Embryonic facial prominence (tissue), 1 donor: ENCODE results near the gene SLC26A8.
"Not testable (repeated sequence)": the region's sequence is repeated elsewhere in the genome, so short reads cannot be mapped to it uniquely, and the experiment has no call there.

Source experiments
- DNase-seq: peaks from one replicate; pipeline ENCODE4 v3.0.0-alpha.2; 2016; ENCODE audit errors: extremely low spot score

SLC26A8 gene

DNA sequence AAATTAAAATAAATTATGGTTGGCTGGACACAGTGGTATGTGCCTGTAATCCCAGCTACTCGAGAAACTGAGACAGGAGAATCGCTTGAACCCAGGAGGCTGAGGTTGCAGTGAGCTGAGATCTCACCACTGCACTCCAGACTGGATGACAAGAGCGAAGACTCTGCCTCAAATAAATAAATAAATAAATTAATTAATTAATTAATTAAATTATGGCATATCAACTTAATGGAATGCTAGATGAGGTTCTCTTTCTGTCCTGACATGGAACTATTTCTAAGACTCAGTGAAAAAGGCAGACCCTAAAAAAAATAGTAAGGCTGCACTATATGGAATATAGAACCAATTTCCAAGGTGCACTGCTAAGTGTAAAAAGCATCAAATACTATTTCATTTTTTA lies 108.4 kb downstream of the SLC26A8 start:
- no peak for DNase-seq

DNA sequence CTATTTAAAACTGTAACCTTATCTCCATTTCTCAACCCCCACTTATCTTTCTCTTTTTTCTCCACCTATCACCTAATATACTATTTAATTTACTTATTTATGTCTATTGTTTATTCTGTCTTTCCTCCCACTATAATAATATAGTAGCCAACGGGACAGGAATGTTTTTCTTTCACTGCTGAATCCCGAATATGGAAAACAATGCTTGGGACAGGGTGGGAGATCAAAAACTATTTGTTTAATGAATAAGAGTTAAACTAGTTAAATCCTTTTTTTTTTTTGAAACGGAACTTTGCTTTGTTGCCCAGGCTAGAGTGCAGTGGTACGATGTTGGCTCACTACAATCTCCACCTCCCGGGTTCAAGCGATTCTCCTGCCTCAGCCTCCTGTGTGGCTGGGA lies 109.9 kb downstream of the SLC26A8 start:
- DNase-seq = no peak

DNA sequence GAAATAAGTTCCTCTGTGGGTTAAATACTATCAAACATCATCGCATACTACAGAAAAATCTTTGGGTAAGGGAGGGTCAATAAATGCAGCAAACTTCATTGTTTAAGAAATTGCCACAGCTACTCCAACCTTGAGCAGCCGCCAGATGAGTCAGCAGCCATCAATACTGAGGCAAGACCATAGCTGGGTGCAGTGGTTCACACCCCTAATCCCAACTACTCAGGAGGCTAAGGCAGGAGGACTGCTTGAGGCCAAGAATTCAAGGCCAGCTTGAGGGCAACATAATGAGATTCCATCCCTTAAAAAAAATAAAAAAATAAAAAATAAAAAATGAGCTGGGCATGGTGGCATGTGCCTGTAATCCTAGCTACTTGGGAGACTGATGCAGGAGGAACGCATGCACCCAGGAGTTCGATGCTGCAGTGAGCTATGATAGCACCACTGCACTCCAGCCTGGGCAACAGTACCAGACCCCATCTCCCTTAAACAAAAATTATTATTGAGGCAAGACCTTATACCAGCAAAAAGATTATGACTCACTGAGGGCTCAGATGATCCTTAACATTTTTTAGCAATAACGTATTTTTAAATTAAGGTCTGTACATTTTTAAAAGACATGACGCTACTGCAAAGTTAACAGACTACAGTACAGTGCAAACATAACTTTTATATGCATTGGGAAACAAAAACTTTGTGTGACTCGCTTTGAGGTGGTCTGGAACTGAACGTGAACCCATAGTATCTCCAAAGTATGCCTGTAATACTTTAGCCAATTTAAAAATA lies 112.4 kb downstream of the SLC26A8 start:
- no peak for DNase-seq

DNA sequence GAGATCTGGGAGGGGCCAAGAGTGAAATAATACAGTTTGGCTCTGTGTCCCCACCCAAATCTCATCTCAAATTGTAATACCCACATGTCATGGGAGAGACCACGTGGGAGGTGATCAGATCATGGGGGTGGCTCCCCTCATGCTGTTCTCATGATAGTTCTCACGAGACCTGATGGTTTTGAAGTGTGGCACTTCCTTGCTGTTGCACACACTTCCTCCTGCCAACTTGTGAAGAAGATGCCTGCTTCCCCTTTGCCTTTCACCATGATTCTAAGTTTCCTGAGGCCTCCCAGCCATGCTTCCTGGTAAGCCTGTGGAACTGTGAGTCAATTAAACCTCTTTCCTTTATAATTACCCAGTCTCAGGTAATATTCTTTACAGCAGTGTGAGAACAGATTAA lies 114.9 kb downstream of the SLC26A8 start:
- not testable (repeated sequence) for DNase-seq

DNA sequence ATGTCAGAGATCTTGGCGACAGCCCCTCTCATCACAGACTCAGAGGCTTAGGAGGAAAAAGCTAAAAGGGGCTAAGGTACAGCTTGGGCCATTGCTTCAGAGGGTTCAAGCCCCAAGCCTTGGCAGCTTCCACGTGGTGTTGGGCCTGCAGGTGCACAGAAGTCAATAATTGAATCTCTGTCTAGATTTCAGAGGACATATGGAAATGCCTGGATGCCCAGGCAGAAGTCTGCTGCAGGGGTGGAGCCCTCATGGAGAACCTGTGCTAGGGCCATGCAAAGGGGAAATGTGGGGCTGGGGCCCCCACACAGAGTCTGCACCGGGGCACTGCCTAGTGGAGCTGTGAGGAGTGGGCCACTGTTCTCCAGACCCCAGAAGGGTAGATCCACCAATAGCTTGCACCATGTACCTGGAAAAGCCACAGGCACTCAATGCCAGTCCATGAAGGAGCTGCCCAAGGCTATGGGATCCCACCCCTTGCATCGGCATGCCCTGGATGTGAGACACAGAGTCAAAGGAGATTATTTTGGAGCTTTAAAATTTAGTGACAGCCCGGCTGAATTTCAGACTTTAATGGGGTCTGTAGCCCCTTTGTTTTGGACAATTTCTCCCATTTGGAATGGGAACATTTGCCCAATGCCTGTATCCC lies 115.6 kb downstream of the SLC26A8 start:
- DNase-seq = not testable (repeated sequence)

DNA sequence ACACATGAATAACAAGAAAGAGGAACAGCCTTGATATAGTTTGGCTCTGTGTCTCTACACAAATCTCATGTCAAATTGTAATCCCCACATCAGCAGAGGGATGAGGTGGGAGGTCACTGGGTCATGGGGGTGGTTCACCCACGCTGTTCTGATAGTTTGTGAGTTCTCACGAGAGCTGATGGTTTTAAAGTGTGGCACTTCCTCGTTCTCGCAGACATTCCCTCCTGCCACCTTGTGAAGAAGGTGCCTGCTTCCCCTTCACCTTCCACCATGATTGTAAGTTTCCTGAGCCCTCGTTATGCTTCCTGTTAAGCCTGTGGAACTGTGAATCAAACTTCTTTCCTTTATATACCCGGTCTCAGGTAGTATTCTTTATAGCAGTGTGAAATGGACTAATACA lies 116.7 kb downstream of the SLC26A8 start:
- no peak for DNase-seq

DNA sequence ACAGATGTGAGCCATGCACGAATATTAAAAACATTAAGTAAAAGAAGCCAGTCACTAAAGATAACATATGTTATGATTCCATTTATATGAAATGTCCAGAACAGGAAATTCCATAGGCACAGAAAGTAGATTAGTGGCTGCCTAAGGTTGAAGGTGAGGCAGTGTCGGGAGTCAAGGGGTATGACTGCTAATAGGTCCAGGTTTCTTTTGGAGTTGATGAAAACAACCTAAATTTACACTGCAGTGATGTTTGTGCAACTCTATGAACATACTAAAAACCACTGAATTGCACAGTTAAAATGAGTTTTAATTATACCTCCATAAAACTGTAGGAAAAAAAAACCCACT lies 118.0 kb downstream of the SLC26A8 start:
- DNase-seq = no peak

DNA sequence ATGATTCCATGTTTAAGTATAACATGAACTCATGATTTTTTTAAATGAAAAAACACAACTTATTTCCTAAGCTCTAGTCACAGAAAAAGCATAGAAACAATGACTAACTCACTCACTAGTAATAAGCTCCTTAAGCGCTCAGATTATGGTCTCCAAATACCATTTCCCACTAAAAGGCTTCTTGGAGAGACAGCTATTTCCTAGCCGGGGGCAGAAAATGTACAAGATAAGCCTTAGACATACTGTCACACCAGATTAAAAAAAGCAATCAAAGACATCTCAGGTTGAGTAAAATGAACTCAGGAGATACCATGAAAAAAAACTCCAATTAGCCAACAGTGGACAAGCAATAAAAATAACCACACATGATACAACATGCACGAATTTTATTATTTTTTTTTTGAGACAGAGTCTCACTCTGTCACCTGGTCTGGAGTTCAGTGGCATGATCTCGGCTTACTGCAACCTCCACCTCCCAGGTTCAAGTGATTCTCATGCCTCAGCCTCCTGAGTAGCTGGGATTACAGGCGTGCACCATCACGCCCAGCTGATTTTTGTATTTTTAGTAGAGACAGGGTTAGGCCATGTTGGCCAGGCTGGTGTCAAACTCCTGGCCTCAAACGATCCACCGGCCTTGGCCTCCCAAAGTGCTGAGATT lies 118.5 kb downstream of the SLC26A8 start:
- no peak for DNase-seq

DNA sequence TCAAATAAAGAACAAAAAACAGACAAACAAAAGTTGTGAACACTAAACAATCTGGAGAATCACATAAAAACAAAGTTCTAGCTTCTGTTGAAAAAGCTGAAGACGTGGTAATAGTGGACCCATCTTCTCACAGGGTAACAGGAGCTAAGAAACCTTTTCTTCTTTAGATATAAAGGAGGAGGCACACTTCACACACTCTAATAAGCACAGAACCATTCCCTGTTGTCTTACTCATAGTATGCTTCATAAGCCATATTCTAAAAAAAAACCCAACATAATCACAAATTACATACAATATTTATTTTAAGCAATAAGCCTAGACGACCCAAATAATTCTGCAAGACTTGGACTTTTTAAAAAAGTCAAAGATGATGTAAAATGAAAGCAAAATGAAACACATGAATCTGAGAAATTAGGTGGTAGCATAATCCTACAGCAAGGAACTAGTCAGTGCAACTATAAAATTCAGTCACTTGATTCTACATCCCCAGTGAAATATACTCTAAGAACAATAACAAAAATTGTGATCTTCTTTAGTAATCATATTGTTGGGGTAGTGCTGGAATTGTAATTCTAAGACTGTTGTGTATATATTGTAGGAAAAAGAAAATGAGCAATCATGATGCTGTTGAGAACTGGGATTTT lies 119.2 kb downstream of the SLC26A8 start:
- no peak for DNase-seq

DNA sequence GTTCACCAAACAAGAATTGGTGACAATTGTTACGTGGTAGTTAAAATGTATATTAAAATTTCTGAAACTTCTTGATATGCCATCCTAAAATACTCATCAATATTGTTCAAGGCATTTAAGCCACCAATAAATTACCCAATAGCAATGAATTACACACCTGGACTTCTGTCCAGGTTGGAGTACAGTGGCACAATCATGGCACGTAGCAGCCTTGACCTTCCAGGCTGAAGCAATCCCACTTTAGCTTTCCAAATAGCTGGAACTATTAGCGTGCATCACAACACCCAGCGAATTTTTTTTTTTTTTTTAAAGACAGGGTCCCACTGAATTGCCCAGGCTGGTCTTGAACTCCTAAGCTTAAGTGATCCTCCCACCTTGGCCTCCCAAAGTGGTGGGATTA lies 120.8 kb downstream of the SLC26A8 start:
- DNase-seq = no peak

DNA sequence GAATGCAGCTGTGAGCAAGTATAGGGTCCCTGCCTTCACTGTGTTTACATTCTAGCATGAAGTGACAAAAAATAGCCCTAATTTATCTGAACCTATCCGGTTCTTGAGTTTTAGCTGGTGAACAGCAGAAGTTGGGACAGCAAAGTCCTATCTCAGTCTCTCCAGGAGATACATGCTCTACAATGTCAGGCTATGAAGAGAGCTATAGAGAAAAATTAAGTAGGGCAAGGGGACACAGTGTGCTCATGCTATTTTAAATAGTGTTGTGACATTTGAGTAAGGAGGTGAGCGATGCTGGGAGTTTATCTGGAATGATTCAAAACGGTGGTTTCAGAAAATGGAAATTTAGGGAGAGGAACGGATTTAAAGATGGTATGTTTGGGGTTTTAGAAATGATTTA lies 124.0 kb downstream of the SLC26A8 start:
- DNase-seq = no peak

DNA sequence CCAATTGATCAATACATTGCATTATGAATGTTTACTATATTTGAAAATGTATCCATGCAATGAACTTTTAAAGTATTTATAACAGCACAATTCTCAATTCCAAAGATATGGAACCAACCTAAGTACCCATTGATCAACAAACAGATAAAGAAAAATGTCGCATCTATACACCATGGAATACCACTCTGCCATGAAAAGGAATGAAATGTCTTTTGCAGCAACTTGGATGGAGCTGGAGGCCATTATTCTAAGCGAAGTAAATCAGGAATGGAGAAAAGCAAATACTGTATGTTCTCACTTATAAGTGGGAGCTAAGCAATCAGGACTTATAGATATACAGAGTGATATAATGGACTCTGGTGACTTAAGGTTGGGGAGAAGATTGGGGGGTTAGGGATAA lies 126.4 kb downstream of the SLC26A8 start:
- no peak for DNase-seq

DNA sequence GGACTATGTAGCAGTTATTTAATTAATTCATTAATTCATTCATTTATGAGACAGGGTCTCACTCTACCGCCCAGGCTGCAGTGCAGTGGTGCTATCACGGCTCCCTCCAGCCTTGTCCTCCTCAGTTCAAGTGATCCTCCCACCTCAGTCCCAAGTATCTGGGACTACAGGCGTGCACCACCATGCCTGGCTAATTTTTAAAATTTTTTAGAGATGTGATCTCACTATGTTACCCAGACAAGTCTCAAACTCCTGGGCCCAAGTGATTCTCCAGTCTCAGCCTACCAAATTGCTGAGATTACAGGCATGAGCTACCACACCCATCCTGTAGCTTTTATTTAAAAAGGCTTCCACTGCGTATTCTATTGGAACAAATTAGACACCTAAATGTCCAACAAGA lies 127.0 kb downstream of the SLC26A8 start:
- DNase-seq = no peak

DNA sequence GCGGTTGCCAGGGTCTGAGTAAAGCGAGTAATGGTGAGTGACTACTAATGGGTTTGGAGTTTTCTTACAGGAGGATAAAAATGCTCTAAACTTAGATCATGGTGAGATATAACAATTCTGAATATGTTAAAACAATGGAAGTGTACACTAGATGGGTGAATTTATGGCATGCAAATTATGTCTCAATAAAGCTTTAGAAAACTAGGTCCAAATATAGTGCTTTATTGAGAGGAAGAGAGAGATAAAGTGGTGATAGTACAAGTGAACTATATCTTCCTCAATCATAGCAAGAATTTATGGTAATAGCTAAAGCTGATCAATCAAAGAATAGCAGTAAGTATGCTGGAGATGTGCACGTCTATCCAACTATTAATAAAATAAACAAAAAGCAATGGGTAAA lies 127.4 kb downstream of the SLC26A8 start:
- no peak for DNase-seq

DNA sequence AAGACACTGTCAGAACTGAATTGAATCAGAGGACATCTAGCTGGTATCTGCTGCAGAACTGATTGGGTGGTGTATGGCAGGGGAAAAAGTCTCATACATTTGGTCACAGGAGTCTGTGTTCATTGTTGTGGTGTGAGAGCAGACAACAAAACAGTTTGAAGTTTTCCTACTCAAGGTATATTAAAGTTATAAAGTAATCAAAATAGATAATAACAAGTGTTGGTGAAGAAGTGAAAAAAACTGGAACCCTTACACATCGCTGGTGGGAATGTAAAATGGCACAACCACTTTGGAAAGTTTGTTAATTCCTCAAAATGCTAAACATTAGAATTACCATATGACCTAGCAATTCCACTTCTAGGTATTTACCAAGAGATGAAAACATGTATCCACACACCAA lies 128.2 kb downstream of the SLC26A8 start:
- DNase-seq = no peak

DNA sequence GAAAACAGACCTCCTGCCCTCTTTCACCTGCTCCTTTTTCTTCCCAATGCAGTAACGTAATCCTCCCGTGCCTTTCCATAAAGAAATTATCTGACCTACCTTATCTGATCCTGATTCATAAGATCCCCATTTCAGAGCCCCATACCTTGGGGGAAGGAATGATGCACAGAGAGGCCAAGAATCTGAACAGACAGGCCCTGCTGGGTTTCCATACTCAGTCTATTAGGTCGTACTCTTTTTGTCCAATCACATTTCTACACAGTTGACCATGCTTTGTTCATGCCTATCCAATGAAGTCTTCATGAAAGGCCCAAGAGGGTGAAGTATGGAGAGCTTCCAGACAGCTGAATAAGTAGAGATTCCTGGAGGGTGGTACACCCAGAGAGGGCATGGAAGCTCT lies 128.9 kb downstream of the SLC26A8 start:
- no peak for DNase-seq

DNA sequence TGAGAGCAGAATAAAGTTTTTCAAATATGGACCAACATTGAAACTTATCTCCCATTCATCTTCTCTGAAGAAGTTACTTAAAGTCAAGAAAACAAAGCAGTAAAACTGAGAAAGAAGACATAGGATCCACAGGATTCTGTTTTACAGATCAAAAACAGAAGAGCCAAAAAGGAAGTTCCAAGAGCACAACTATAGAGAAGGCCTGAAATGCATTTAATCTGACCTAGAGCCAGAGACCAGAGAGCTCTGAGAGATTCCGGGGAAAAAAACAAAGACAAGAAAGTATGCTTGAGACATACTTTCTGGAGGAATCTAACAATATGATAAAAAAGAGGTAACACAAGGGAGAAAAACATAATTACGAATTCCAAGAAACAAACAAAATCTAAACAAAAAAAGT lies 129.7 kb downstream of the SLC26A8 start:
- no peak for DNase-seq
